SH-SY5Y (cell line): ENCODE data around the gene ATP10A.

Experiments
- GATA2 ChIP-seq: IDR thresholded peaks from 2 replicates; pipeline ENCODE4 v1.6.1; 2011; ENCODE audit warnings: mild to moderate bottlenecking, low read depth, low read length
- GATA3 ChIP-seq: IDR thresholded peaks from 2 replicates; pipeline ENCODE4 v1.6.1; 2011; ENCODE audit warnings: low read depth, mild to moderate bottlenecking, low read length, moderate library complexity

DNA sequence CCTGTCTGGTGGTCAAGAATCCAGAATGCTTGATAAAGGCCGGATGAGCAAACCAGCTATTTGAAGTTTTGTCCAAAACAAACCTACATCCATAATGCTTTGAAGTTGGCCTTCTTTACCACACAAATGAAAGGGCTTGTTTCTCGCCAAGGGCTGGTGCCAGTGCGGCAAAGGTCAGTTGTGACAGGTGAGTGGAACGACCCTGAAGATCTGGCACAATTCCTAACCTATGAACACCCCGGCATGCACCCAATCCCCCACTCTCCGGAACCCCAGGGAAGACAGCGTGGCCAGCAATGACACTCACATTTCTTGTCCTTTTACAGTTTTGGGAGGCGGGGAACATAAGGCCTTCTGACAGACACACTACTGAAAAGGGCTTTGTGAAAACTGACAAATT is 90.6 kb downstream of the ATP10A start:
- TF ChIP-seq GATA2 (no peak), GATA3 (no peak)
